CD14-positive monocyte (primary cell): ENCODE measurements around the gene ARHGAP10. TPM values are rescaled to one million over a fixed set of nuclear protein-coding genes. Genes with fewer than 3 reads are reported as not detected.

Experiments used
- DNase-seq, 3 donors: peaks; one replicate each; pipeline ENCODE4 v3.0.0-alpha.2; 2011 to 2022
- H2AFZ ChIP-seq: 2 replicates; pipeline ENCODE4 v1.6.0; 2012; ENCODE audit warnings: mild to moderate bottlenecking, low read depth, low read length, inconsistent platforms; ENCODE audit not compliant: insufficient read depth, poor library complexity, severe bottlenecking
- H3K27ac ChIP-seq, 2 donors: 1 replicate in 1 of 2; 2 replicates in 1 of 2; pipeline ENCODE4 v1.5.1; 2012 to 2013; ENCODE audit warnings: low read length in 2 of 2, control low read depth in 1 of 2, inconsistent platforms in 1 of 2, low read depth in 1 of 2, mild to moderate bottlenecking in 1 of 2
- H3K27me3 ChIP-seq, 2 donors: one replicate each; pipeline versions ENCODE4 v1.6.0 to v1.6.1; 2011 to 2013; ENCODE audit warnings: low read length in 2 of 2; ENCODE audit not compliant: control insufficient read depth in 2 of 2, insufficient read depth in 2 of 2
- H3K36me3 ChIP-seq, 2 donors: replicated peaks in 1 of 2; 1 replicate in 1 of 2; 2 replicates in 1 of 2; pipeline versions ENCODE4 v1.5.1 to v1.6.1; 2012 to 2013; ENCODE audit warnings: low read length in 2 of 2, control low read depth in 1 of 2, inconsistent platforms in 1 of 2, mild to moderate bottlenecking in 1 of 2; ENCODE audit not compliant: insufficient read depth in 2 of 2, control insufficient read depth in 1 of 2
- H3K4me1 ChIP-seq, 2 donors: 1 replicate in 1 of 2; 2 replicates in 1 of 2; pipeline versions ENCODE4 v1.5.1 to v1.6.1; 2012 to 2013; ENCODE audit warnings: low read length in 2 of 2, control low read depth in 1 of 2, inconsistent platforms in 1 of 2, mild to moderate bottlenecking in 1 of 2, moderate library complexity in 1 of 2; ENCODE audit not compliant: insufficient read depth in 2 of 2, control insufficient read depth in 1 of 2
- H3K4me2 ChIP-seq: replicated peaks from 2 replicates; pipeline ENCODE3; 2012; ENCODE audit warnings: low read length, moderate library complexity, mild to moderate bottlenecking; ENCODE audit not compliant: poor library complexity, severe bottlenecking; ENCODE audit errors: extremely low read depth
- H3K4me3 ChIP-seq, 3 experiments: fragments of 200-600 bp in 1 of 3; sonication (generic) in 1 of 3; replicated peaks in 1 of 3; 1 replicate in 2 of 3; 2 replicates in 1 of 3; pipeline ENCODE4 v1.5.1; 2011 to 2013; ENCODE audit warnings: low read length in 3 of 3, mild to moderate bottlenecking in 3 of 3, control low read depth in 2 of 3, low read depth in 2 of 3, inconsistent platforms in 1 of 3, moderate library complexity in 1 of 3
- H3K79me2 ChIP-seq: 2 replicates; pipeline ENCODE4 v1.6.0; 2012; ENCODE audit warnings: mild to moderate bottlenecking, control low read depth, inconsistent platforms, low read length, moderate library complexity; ENCODE audit not compliant: insufficient read depth
- H3K9ac ChIP-seq: 2 replicates; pipeline ENCODE4 v1.6.0; 2017; ENCODE audit warnings: low read length, mild to moderate bottlenecking; ENCODE audit not compliant: insufficient read depth, poor library complexity, severe bottlenecking
- H3K9me3 ChIP-seq, 2 donors: replicated peaks in 1 of 2; 1 replicate in 1 of 2; 2 replicates in 1 of 2; pipeline versions ENCODE4 v1.5.1 to v1.6.1; 2012 to 2013; ENCODE audit warnings: low read length in 2 of 2, control low read depth in 1 of 2; ENCODE audit not compliant: control insufficient read depth in 1 of 2, insufficient read depth in 1 of 2
- H4K20me1 ChIP-seq: 2 replicates; pipeline ENCODE4 v1.6.0; 2012; ENCODE audit warnings: mild to moderate bottlenecking, low read length, control low read depth, moderate library complexity; ENCODE audit not compliant: insufficient read depth
- H3K27ac Mint-ChIP-seq, 7 donors: one replicate each; pipeline ENCODE4 v1.8.0; 2020; ENCODE audit warnings: mild to moderate bottlenecking in 7 of 7, mixed read lengths in 7 of 7, moderate library complexity in 6 of 7, inconsistent platforms in 2 of 7
- H3K27me3 Mint-ChIP-seq, 3 donors: one replicate each; pipeline ENCODE4 v1.8.0; 2021 to 2022; ENCODE audit warnings: low read depth in 3 of 3, mild to moderate bottlenecking in 3 of 3, mixed read lengths in 3 of 3, moderate library complexity in 3 of 3, inconsistent platforms in 1 of 3
- H3K36me3 Mint-ChIP-seq, 2 donors: one replicate each; pipeline ENCODE4 v1.8.0; 2020; ENCODE audit warnings: mixed read lengths in 2 of 2, inconsistent platforms in 1 of 2, mild to moderate bottlenecking in 1 of 2
- H3K4me1 Mint-ChIP-seq: one replicate; pipeline ENCODE4 v1.8.0; 2020; ENCODE audit warnings: mild to moderate bottlenecking, mixed read lengths
- H3K4me3 Mint-ChIP-seq, 2 donors: one replicate each; pipeline ENCODE4 v1.8.0; 2020; ENCODE audit warnings: mild to moderate bottlenecking in 2 of 2, mixed read lengths in 2 of 2, moderate library complexity in 1 of 2
- H3K9me3 Mint-ChIP-seq, 7 donors: one replicate each; pipeline ENCODE4 v1.8.0; 2020 to 2022; ENCODE audit warnings: mixed read lengths in 7 of 7, mild to moderate bottlenecking in 6 of 7, moderate library complexity in 6 of 7, inconsistent platforms in 2 of 7
- CTCF ChIP-seq: fragments of 200-600 bp; IDR thresholded peaks from one replicate; pipeline ENCODE4 v1.8.0; 2022; ENCODE audit warnings: antibody characterized with exemption, mild to moderate bottlenecking
- WGBS: methylation state at CpG from one replicate; pipeline ENCODE4 v1.1.5; 2013; ENCODE audit warnings: missing lambda C conversion rate; ENCODE audit not compliant: insufficient coverage; 5-methylcytosine and 5-hydroxymethylcytosine counted together
- intact Hi-C, 2 donors: fragments of 100-400 bp; cut with micrococcal nuclease; formaldehyde crosslinking; loops; one replicate each; pipeline versions ENCODE4 v1.15.0 to v1.15.1; 2023
- polyA plus RNA-seq, 3 donors: library from polyadenylated mRNA; depleted of rRNA in 1 of 3; unstranded in 2 of 3; stranded (reverse) in 1 of 3; fragments of 300-500 nt in 2 of 3; fragments of >200 nt in 1 of 3; fragmentation: Illumina TruSeq in 2 of 3; gene quantifications; 1 replicate in 2 of 3; 2 replicates in 1 of 3; pipeline ENCODE4 v1.2.3, GENCODE V29; 2012 to 2021

The ARHGAP10 gene
- polyA plus RNA-seq, 3 donors: 1.7 to 4.3 (median 3.0) TPM

GRCh38 chr4:148068065-148068911 lies 336.4 kb downstream of the ARHGAP10 start:
- Histone ChIP-seq H3K36me3 (peaks cover 0 to 28% of the 10 kb centered on the region in 2 donors), H2AFZ (no peak overlapping the region), H3K27me3 (no peaks in the 10 kb centered on the region), H3K9me3 (peaks cover 0 to 4% of the 10 kb centered on the region in 2 donors), H3K79me2 (no peaks in the 10 kb centered on the region), H3K4me3 (no peak overlapping the region), H4K20me1 (no peaks in the 10 kb centered on the region), H3K4me1 (no peaks in the 10 kb centered on the region), H3K9ac (no peak overlapping the region), H3K4me2 (no peak overlapping the region), H3K27ac (no peak overlapping the region)
- WGBS: 96% methylated on average over 3 of the region's 13 CpGs
- no peak for DNase-seq
- Mint-ChIP-seq H3K9me3 (peaks cover 0 to 3% (median 2%) of the 10 kb centered on the region in 7 donors), H3K27me3 (peaks cover 0 to 2% (median 0%) of the 10 kb centered on the region in 3 donors), H3K4me1 (no peaks in the 10 kb centered on the region), H3K4me3 (no peak overlapping the region), H3K27ac (peak overlapping the region in 1 of 7 donors; percentile 43), H3K36me3 (peaks cover 14 to 29% of the 10 kb centered on the region in 2 donors)
- intact Hi-C loops: loop anchor here in 1 of 2 donors (10.0 kb wide), 1 partner anchor 377 kb away; the partner anchor contains the start of gene NR3C2
- TF ChIP-seq CTCF: no peak

GRCh38 chr4:148069086-148069894 lies 337.4 kb downstream of the ARHGAP10 start:
- 95% methylated on average over 5 of the region's 11 CpGs for WGBS

More at GRCh38 chr4:148069086-148069894, 337.4 kb downstream of the ARHGAP10 start:
- Histone ChIP-seq H3K4me3 (no peak overlapping the region), H3K27ac (no peak overlapping the region), H3K9me3 (peaks cover 3 to 14% of the 10 kb centered on the region in 2 donors), H4K20me1 (no peaks in the 10 kb centered on the region), H3K36me3 (peaks cover 0 to 31% of the 10 kb centered on the region in 2 donors), H3K4me1 (no peaks in the 10 kb centered on the region), H3K4me2 (no peak overlapping the region), H3K27me3 (no peaks in the 10 kb centered on the region), H2AFZ (no peak overlapping the region), H3K9ac (no peak overlapping the region), H3K79me2 (no peaks in the 10 kb centered on the region)
- Mint-ChIP-seq H3K36me3 (peaks cover 19 to 35% of the 10 kb centered on the region in 2 donors), H3K9me3 (peaks cover under 1 to 9% (median 5%) of the 10 kb centered on the region in 7 donors), H3K4me3 (no peak overlapping the region), H3K27ac (no peak overlapping the region), H3K27me3 (peaks cover 0 to 2% (median 0%) of the 10 kb centered on the region in 3 donors), H3K4me1 (no peaks in the 10 kb centered on the region)
- TF ChIP-seq CTCF: no peak
- no peak for DNase-seq
- intact Hi-C loops: loop anchor here in 1 of 2 donors (10.0 kb wide), 1 partner anchor 376 kb away; the partner anchor contains the start of gene NR3C2
